HG03095 (cell line): Measurements from ENCODE around the gene RBMS1.

ENCODE experiments used
- ATAC-seq: cut with Tn5 transposase; IDR thresholded peaks from one replicate; pipeline ENCODE4 v1.9.1; 2021; ENCODE audit warnings: moderate library complexity; ENCODE audit not compliant: unreplicated experiment

The RBMS1 gene

DNA sequence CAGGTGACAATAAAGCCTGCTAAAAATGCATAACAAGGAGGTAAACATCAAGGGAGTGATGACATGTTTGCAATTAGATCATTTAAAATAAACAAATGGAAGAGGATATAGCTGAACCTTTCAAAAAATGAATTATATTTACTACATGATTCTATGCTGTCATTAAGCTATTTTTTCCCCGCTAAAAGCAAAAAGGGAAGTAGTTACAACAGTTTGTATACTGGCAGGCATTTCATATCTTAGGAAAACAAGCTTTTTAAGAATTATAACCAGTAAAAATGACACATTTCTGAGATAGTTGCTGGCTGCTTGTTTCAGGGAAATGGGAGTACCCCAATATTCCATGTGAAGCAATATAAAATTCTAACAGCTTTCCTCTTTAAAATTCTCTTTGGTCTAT, 204.5 kb downstream of the RBMS1 start:
- no peak for ATAC-seq

DNA sequence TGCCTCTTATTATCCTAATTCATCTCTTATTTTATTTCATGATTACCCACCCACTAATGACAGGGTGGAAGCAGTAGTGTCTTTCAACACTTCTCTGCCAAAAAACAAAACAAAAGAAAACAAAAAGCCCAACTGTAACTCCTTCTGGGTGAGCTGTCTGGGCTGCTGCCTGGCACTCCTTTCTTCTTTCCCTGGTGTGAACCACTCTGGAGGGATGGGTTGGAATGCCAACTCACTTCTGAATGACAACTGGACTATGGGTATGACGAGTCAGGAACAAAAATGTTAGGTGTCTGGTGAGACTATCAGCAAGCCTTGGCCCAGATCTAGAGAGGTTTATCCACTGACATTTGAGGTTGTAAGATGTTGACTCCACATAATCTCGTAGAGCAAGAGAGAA, 205.3 kb downstream of the RBMS1 start:
- ATAC-seq: no peak

DNA sequence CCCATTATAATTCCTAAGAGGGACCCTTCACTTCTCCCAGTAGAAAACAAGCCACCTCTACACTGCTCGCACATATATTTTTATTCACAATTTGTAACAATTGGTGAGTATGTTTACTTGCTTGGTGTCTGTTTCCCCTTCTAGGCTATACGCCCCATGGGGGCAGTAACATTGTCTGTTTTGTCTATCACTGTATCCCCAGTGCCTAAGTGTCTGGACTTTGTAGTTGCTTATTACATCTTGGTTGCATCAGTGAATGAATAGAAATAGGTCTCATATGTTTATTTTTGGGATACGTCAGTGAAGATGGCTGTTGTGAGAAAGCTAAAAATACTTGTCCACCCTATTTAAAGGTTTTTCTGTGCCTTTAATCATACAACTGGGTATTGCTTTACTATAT, 206.1 kb downstream of the RBMS1 start:
- no peak for ATAC-seq

DNA sequence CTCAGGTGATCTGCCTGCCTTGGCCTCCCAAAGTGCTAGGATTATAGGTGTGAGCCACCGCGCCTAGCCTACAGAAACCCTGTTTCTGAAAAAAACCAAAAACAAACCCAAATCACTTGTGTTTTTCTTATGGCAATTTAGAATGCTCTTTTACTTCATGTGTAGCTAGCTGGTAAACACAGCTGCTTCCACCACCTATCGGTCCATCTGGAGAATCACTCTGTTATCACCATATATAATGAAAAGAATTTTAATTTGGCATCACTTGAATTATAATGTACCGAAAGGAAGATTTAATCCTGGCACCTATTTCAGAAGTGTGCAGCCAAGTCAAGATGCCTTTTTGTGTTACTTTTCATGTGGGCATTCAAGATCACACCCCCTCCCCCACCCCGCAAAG, 207.1 kb downstream of the RBMS1 start:
- ATAC-seq: no peak

DNA sequence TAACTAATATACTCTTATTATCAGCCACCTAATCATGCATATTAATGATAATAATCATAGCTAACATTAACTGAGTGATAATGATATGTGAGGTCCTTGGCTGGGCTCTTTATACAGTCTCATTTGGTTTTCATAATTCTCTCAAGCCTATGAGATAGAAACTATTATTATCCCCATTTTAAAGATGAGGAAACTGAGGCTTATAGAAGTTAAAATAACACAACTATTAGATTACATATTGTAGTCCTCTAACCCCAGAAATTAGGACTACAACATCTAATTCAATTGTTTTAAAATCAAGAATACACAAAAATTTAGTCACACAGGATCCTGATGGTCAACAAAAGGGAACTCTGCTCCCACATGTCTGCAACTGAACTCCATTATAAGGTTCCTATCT, 209.9 kb downstream of the RBMS1 start:
- ATAC-seq: no peak

DNA sequence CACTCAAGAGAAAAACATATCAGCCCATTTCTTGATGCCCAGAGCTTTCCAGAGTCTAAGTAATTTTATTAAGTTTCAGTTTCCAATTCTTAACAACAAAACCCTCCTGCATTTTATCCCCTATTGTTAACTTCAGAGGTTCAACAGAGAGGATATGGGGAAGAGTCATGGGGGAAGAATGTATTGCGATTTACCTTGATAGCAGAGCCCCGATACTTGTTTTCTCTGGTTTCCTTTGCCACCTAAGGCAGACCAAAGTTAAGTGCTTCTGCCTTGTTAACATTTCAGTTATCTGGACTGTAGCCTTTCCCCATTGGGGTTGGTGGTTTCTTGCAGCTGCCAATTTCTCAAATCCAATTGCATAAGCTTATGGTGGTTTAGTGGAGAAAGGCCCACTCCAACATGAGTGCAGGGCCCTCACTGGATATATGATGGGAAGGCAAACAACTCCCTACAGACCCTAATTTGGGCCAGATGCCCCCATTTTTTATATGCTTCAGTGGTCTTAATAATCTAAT, 211.5 kb downstream of the RBMS1 start:
- no peak for ATAC-seq

DNA sequence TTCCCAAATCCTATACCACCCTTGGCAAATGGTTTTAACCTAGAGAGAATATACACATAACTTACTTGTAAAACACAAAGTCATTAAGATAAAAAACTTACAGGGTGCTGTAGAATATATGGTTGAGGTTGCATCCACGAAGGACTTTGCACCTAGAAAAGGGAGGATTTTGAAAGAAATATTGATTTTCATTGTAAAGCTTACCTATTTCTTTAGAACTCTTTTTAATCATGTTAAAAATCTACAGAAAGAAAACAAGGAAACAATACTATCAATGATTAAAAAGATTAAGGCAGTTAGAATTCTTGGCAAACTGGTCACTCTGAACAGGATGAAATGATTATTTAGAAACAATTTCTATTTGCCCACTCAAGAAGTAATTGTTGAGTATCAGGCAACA, 212.4 kb downstream of the RBMS1 start:
- no peak for ATAC-seq

DNA sequence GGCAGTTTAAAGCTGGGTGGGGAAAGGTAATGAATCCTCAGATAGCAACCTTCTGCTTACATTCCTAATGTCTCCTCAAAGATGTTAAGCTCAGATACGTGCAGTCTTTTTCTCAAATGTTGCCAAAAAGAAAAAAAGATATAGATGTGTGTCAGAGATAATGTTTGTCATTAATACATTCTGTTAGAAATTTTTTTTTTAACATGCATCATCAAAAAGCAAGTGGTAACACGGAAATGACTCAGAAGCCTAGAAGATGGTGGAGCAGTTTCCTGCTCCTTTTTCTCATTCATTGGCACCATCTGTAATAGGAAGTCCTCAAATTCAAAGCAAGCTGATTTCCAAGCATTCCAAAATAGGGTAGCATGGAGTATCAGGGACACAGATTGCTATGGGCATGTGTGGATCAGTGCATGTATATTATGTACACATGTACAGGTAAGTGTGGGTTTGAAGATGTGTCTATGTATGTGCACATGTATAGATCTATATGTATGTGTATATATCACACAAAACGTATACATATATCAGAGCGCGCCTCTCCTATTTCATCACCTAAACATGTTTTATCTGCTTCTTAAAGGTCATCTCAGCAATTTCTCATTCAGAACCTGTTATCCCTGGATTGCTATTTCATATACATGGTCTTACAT, 213.7 kb downstream of the RBMS1 start:
- no peak for ATAC-seq

DNA sequence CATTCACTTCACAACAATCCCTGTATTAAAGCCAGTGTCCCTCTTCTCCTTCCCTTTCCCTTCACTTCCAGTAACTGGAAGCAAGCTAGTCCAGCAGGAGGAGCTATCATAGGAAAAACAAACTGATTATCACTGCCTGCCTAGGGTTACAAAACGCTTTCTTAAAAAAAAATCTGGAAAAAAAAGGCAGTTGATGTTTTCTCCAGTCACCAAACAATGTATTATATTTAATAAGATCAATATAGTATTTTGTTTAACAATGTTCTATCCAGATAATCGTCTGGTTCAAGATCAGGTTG, 214.8 kb downstream of the RBMS1 start:
- ATAC-seq: no peak

DNA sequence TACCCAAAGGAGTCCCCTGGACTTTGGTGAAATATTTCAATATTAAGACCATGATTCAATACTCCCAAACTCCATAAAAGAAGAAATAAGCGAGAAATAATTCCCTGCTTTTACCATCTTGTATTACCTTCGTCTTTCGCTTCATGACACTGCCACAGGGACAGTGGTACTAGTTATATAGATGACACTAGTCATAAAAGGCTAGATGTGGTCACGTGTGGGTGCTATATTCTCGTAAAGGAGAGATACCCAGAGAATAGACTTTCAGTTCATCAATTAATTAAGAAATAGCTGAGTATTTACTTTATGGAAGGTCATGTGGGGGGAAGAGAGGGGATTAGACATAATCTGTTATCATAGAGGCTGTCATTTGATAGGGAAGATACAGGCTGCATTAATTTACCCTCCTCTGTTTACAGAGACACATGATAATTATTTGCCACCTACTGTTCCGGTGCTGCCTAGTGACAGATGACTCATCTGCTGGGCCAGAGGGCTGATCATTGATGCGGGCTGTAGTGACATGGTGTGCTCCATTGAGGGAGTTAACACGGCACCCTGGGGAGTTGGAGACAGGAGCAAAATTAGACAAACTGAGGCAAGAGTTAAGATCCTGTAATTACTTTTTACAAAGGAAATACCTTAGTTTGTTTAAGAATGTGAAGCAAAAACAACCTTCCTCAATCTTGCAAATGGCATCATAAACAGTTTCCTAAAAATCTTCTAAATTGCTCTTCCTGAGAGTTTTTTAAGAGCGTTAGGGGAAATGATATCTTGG, 215.3 kb downstream of the RBMS1 start:
- peak; percentile 96 for ATAC-seq

DNA sequence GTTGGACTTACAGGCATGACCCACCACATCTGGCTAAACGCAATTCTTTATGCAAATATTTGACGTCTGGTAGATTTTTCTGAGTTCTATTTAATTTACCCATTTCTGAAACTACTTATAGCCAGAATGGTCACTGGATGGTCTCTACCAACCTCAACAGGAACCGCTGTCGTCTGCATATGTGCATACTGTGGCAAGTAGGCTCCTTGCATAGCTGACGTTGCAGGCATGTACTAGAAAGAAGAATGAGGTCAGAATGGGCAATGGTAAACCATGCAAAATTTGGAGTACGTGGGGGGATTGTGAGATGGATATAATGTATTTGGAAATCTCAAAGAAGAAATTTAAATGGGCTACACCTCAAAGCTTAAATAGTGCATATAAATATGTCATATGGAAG, 216.5 kb downstream of the RBMS1 start:
- no peak for ATAC-seq

DNA sequence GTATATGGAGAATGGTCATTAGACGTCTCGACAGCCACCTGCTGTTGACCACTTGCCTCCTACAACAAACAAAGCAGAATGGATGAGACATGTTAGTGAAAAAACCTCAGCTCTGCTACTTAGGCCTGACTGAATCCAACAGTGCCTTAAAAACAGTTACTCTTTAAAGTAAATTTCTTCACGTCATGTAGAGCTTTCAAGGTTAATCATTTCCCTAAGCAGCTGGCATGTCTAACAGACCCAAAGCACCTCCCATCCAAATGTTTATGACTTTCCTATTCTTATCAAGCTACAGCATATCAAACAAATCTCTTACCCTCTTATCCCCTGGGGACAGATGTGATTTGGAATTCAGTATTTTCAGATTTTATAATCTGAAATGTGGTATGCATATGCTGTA, 218.0 kb downstream of the RBMS1 start:
- ATAC-seq: no peak

DNA sequence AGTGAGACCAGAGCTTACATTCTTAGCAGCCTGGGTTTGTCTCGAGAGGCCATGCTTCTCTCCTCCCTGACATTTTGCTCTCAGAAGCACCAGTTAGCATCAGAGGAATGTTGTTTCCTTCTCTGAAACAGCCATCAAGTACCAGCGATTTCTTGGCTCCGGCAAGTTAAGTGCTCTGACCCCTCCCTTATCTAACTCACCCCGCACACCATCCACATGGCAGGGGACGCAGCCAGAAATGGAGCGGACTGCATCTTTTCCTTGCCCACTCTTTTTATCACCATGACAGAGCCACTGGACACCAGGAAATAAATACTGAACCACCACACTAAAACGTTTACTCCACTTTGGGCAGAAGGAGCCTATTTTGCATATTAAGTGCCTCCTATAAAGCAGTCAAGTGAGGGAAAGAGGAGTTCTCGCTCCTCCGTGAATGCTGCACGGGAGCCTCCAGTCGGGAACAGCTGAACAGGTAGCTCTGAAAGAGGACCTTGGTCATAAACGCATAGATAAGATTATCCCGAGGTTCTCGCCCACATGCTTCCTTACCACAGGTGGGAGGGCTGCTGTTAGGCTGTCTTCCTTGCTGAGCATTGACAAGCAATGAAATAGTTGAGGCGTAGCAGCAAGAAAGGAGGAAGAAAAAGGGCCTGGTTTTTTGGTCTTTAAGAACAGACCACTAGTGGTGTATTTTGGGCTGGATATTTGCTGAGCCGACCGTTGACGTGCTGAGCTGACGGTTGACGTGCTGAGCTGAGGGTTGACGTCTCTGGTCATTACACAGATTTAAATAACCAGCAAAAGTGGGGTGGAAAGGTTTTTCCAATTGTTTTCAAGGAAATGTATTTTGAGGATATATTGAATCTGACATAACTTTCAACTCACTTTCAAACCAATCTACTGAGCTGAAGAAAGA, 222.2 kb downstream of the RBMS1 start:
- ATAC-seq: no peak

DNA sequence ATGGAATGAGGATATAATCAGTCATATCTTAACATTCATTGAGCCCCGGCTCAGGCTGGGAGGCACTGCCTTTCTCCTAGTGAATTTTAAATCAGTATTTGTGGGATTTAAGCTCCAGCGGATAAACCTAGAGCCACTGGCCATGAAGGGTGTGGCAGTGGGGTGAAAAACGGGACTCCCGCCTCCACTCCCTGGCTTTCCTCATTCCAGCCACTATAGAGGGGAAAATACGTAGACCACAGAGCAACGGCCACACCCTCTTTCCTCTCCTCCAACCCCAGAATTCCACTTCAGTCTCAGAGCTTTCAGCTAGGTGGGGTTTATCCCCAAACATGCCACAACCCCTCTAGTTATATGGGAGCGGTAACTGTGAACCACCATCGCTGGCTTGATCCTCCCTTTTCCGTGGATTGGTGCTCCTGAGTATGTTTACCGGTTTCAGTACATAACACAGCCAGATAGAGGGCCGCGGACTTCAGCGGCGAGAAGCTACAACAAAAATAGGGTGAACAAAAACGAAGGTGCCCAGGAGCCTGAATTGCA, 223.0 kb downstream of the RBMS1 start:
- ATAC-seq: no peak

DNA sequence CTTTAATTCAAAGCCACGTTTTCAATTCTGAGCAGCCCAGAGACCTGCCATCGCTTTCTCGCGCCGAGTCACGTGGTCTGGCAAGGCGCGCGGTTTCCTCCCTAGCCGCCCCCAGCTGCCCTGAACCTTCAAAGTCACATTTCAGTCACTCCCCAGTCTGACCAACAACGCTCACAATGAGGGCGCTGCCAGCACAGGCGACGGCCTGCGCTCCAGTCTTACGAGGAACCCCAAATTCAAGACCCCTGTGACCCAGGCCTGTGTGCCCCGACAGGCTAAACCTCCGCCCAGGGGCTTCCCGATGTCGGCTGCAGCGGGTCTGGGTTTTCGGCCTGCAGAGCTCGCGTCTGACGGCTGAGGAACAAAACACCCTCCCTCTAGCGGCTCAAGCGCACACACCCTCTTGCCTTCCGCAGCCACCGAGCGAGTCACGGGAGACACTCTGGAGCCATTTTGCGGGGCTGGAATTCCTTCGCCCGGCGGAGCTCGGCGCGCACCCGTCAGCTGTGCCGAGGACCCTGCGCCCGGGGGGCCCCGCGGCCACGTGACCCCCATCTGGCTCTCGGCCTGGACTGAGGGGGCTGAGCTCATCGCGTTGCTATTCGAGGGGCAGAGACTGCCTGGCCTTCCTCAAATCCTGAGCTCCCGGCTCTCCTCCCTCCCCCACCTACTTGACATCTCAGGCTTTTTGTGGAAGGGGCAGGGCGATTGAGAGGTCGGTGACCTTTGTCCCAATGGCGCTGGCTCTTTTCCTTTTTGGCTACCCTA, 223.6 kb downstream of the RBMS1 start:
- ATAC-seq: peak; percentile 95

DNA sequence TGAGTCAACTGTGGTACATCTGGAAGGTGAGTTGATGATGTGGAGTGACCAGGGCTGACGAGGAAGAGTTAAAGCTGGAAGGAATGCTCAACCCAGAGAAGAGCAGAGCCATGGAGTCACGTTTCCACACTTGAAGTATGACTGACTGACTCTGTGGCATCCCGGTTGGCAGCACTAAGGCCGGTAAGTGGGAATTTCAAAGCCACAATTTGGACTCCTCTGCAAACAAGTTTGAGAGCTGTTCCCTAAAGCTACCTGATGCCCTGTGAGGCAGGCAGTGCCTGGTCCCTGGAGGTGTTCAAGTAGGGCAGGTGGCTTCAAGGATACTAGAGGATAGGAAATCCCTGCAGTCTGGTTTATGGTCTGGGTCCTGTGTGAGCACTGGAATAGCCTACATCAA, 224.2 kb downstream of the RBMS1 start:
- peak; percentile 12 for ATAC-seq

DNA sequence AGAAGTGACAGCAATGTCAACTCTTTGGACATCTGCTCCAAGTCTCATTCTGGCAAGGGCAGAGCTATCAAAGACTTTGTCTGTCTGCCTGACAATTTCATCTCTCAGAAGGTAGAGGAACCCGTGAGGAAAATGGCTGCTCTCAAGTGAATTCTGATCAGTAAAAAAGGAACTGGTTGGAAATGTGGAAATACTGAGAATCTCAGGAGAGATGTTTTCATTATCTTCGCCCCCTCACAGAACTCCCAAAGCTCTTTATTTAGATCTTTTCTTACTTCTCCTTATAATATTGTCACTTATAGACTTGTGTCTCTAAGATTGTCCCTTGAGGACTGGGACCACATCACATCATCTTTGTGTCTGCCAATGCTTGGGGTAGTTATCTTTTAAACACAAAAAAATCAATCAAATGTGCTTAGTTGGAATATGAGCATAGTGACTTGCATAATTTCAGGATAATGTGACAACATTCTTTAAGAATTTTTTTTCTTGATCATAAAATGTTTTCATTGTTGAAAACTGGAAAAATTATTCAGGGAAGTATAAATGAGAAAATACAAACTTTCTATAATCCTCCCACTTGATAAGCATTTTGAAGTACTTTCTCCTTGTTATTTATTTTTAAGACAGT, 225.3 kb downstream of the RBMS1 start:
- no peak for ATAC-seq

DNA sequence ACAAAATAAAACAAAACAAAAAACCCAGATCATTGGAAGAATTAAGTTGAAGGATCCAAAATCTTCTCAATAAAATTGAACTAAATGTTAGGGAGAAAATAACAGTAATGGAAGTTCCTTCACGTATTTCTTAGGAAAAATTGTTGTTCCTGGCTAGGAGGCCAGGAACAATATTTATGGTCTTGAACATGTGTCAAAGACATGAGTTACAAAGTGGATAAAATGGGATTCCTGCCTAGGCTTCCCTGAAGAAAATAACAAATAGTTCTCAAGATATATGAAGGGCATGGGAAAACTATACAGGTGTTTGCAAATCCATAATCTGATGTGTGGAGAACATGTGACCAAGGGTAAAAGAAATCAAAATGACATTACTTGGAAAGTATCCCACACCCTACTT, 225.9 kb downstream of the RBMS1 start:
- no peak for ATAC-seq

DNA sequence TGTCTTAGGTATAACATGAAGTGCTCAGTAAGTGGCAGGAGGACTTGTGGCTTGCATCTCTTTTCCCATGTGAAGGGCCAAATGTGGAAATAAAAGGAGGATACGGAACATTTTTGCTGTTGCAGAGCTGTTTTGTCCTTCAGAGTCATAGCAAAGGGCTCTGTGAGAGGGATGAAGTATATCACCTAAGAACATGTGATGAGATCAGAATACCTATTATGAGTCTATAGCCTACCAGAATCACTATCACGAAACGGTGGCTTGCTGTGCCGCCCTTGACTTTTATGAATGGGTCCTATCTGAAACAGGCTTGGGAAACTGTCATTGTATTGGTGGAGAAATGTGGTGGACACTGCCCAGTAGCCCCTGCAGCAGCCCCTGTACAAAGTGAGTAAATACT, 226.6 kb downstream of the RBMS1 start:
- ATAC-seq: no peak

DNA sequence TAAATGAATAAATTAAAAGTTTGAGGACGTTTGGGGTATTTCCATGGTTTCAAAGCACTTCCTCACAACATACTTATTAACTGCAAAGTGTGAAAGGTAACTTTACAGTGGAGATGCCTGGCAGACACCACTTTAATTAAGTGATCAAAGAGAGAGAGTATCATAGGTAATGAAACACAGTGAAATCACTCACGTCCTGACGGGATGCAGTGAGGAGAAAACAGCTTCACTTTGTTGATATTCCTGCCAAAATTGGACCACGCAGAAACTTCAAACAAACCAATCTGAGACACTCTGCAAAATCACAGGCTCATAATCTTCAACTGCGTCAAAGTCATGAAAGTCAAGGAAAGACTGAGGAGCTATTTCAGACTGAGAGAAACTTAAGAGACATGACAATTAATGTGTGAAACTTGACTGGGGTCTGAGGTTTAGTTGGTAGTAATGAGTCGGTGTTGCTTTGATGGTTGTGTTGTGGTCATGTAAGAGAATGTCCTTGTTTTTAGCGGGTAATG, 227.5 kb downstream of the RBMS1 start:
- ATAC-seq: no peak
